Left renal cortex interstitium (tissue), 4 donors: ENCODE results near the gene PTRH2. TPM values are rescaled to one million over a fixed set of nuclear protein-coding genes. Genes with fewer than 3 reads are reported as not detected.
"Not testable (repeated sequence)": the region's sequence is repeated elsewhere in the genome, so short reads cannot be mapped to it uniquely, and the experiment has no call there.

Experiments
- DNase-seq, 4 donors: peaks; one replicate each; pipeline ENCODE4 v3.0.0-alpha.2; 2013; ENCODE audit warnings: low read depth in 4 of 4, low spot score in 2 of 4, missing footprints in 1 of 4
- polyA plus RNA-seq, 4 donors: library from polyadenylated mRNA; unstranded; fragments of 120-200 nt; gene quantifications; one replicate each; pipeline ENCODE4 v1.2.1, GENCODE V29; 2013; ENCODE audit not compliant: insufficient read length in 4 of 4

Gene PTRH2
- polyA plus RNA-seq, result 10 to 100 TPM; 23.1 to 27.1 (median 25.6) TPM

DNA sequence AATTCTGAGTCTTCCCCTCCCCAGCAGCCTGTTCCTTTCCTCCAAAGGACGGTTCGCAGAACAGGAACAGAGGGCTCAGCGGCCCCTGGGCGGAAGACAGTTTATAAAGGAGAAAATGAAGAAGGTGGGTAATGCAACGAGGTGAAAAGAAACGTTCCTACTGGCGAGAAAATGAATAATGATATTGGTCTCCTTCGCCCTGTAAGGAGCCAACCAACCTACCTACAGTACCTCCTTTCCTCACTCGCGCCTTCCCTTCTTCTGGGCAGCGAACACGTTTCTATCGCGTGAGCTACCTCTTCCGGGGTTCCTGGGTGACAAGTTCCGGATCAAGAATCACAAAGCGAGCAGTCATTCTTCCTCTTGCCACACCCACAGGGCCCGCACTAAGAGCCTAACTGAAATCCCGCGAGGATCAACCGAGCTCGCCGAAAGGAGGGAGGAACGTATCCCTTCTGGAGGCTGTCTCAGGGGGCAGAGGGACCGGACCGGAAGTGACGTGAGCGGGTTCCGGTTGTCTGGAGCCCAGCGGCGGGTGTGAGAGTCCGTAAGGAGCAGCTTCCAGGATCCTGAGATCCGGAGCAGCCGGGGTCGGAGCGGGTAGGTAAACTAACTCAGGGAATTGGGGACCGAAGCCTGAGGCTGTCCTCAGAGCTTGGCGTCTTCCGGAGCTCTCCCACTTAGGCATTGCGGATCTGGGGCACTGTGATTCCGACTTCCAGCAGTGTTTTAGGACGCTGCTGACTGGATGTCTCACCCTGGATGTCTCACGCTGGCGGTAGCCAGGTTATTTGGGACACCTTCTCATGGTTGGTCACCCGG is at the start of gene PTRH2, which contains the start of gene VMP1:
Gene PTRH2 (minus strand): TSS at position 282 of the 822 bp plus-strand sequence. CDS start 9,452 bp downstream, outside the sequence.
Gene VMP1 (plus strand): TSS at position 506 of the 822 bp plus-strand sequence. CDS start 23,793 bp downstream, outside the sequence.
- peak; percentile 90 to 99 (median 96) for DNase-seq

- no peak for DNase-seq
These were observed 49.1 kb upstream of the PTRH2 start for GRCh38 chr17:59756236-59756818.

- not testable (repeated sequence) for DNase-seq
These were observed 47.8 kb upstream of the PTRH2 start for GRCh38 chr17:59755069-59755468.

DNA sequence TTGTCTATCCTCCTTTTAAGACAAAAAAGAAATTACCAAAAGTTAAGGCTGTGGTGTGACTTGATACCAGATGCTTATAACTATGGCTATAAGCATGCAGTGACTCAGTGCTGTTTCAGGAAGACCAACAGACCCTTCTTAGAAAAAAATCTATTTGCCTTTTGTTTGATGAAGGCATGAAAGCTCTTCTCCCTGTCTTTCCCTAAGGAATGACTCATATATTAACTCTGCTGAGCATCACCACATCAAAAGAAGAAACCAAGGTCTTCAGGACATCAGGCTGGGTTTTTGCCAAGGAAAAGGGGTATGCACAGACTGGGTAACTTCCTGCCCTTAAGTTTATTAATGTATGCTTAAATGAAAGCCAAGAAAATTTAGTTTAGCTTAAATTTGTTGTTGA is 47.3 kb upstream of the PTRH2 start:
- DNase-seq, result no peak

GRCh38 chr17:59753522-59754467 is 46.6 kb upstream of the PTRH2 start:
- peak in 3 of 4 donors; percentile 73 to 88 (median 80) for DNase-seq

GRCh38 chr17:59752922-59753321 is 45.7 kb upstream of the PTRH2 start:
- DNase-seq, result no peak

GRCh38 chr17:59752446-59752845 is 45.2 kb upstream of the PTRH2 start:
- DNase-seq, result no peak

GRCh38 chr17:59751955-59752413 is 44.8 kb upstream of the PTRH2 start:
- no peak for DNase-seq

- DNase-seq, result no peak
These were observed 41.4 kb upstream of the PTRH2 start for GRCh38 chr17:59748591-59748990.

DNA sequence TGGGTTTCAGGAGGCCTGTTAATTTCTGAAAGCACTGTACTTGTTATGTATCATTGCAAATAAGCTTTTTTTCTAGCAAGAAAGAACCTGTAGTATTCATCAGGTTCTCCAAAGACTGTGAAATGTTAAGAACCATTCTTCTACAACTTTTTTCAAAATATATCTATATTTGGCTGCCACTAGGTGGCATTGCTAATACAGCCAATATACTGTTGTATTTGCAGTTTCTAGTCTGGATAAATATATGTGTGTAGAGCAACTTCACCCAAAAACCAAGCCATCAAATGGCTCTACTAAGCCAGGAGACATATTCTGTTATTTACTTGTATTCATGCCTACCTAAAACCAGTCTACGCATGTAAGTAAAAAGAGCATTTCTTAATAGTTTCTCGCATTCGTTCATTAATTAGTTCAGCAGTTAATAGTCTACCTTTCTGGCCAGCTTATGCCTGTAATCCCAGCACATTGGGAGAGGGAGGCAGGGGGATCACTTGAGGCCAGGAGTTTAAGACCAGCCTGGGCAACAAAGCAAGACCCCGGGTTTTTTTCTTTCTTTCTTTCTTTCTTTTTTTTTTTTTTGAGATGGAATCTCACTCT is 39.7 kb upstream of the PTRH2 start:
- no peak for DNase-seq

- DNase-seq, result no peak
These were observed 37.8 kb upstream of the PTRH2 start for GRCh38 chr17:59745040-59745439.

DNA sequence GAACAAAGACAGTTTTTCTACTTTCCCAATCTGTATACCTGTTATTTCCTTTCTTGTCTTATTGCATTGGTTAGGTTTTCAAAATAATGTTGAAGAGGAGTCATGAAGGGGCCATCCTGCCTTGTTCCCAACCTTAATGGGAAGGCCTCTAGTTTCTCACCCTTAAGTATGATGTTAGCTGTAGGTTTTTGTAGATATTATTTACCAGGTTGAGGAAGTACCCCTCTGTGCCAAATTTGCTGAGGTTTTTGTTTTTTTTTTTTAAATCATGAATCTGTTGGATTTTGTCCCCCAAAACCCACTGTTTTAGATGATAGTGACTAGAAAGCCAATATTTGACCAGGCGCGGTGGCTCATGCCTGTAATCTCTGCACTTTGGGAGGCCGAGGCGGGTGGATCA is 36.6 kb upstream of the PTRH2 start:
- DNase-seq, result no peak

- DNase-seq, result no peak
These were observed 30.1 kb upstream of the PTRH2 start for GRCh38 chr17:59737324-59737723.

GRCh38 chr17:59734226-59734625 is 27.0 kb upstream of the PTRH2 start:
- DNase-seq, result no peak

DNA sequence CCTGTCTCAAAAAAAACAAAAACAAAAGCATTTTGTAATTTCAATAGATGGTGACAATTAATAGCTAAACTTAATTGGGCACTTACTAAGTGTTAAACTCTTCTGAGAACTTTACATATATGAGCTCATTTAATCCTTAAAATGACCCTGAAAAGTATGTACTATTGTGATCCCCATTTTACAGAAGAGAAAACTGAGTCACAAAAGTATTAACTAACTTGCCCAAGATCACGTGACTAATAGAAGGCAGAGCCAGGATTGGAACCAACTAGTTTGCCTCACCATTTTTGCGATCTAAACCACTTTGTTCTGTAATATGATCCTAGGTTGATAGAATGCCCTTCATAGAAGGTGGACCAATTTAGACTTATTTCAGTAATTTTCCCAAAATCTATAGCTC is 26.5 kb upstream of the PTRH2 start:
- no peak for DNase-seq

DNA sequence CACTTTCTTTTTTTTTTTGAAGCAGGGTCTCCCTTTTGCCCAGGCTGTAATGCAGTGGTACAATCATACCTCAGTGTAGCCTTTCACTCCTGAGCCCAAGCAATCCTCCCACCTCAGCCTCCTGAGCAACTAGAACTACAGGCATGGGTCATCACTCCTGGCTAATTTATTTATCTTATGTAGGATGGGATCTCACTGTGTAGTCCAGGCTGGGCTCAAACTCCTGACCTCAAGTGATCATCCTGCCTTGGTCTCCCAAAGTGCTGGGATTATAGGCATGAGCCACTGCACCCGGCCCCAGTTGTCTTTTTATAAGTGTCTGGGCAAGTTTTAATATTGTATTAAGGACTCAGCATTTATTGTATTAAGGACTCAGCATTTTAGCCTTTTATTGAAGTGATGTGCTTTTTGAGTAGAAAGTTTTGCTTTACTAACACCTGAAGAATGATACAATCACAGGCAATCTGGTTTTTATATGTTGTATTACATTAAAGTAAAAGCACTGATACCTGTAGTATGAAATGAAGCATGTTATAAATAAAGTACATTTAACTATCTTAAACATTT is 23.1 kb upstream of the PTRH2 start:
- no peak for DNase-seq

GRCh38 chr17:59727817-59728533 is 20.7 kb upstream of the PTRH2 start:
- DNase-seq, result no peak

DNA sequence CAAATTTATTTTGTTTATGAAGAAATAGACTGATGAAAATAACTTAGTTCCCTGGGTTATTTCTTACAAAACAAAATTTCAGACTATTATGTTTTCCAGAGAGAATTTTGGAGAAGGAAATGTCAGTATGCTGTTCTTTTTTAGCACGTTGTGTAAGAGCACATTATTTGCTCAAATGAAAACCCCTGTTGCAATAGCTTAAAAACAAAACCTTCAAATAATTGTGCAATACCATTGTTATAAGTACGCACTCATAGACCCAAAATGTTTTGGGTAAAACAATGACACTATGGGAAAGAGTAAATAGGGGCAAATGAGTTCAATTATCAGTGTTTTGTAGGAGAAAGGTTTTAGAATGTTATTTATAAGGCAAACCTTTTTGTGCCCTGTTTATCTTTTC is 18.5 kb upstream of the PTRH2 start:
- no peak for DNase-seq

DNA sequence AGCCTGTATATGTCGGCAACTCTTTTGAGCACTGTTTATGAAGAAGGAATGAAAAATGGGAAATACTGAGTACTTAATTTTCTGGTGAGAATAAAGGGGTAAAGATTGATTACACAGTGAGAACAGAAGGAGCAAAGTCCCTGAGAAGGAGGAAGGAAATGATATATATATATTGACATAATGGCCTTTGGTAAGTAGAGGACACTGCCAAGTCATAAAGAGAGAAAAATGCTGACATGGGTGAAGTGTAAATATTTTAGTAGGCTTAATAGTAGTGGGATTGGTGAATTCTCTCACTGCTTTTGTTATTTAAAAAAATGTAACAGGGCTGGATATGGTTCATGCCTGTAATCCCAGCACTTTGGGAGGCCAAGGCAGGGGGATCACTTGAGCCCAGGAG is 16.4 kb upstream of the PTRH2 start:
- no peak for DNase-seq
